ENCODE data around the gene AMFR. TPM values are rescaled to one million over a fixed set of nuclear protein-coding genes. Genes with fewer than 3 reads are reported as not detected.

The AMFR gene
- total RNA-seq, 1 donor from 2014 or later = 90.7 TPM

GRCh38 chr16:56451753-56452689 lies 26.7 kb upstream of the AMFR start:
- TF ChIP-seq, protein P1, sequence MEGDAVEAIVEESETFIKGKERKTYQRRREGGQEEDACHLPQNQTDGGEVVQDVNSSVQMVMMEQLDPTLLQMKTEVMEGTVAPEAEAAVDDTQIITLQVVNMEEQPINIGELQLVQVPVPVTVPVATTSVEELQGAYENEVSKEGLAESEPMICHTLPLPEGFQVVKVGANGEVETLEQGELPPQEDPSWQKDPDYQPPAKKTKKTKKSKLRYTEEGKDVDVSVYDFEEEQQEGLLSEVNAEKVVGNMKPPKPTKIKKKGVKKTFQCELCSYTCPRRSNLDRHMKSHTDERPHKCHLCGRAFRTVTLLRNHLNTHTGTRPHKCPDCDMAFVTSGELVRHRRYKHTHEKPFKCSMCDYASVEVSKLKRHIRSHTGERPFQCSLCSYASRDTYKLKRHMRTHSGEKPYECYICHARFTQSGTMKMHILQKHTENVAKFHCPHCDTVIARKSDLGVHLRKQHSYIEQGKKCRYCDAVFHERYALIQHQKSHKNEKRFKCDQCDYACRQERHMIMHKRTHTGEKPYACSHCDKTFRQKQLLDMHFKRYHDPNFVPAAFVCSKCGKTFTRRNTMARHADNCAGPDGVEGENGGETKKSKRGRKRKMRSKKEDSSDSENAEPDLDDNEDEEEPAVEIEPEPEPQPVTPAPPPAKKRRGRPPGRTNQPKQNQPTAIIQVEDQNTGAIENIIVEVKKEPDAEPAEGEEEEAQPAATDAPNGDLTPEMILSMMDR (IDR thresholded peaks at IDR 0.05; ENCODE audit: unreplicated experiment) = no peak
- Mint-ChIP-seq H3K9me3 (ENCODE audit: unreplicated experiment) (no peaks in the 10 kb centered on the region), H3K4me1 (ENCODE audit: unreplicated experiment) (peaks cover 18% of the 10 kb centered on the region), H3K4me3 (ENCODE audit: unreplicated experiment) (peak overlapping the region; percentile 96), H3K36me3 (ENCODE audit: low read depth, unreplicated experiment) (peaks cover 7% of the 10 kb centered on the region), H3K27me3 (ENCODE audit: unreplicated experiment) (peaks cover 2% of the 10 kb centered on the region), H3K27ac (ENCODE audit: unreplicated experiment) (peak overlapping the region; percentile 79)
- DNase-seq (ENCODE audit: low spot score) = peak; percentile 12

DNA sequence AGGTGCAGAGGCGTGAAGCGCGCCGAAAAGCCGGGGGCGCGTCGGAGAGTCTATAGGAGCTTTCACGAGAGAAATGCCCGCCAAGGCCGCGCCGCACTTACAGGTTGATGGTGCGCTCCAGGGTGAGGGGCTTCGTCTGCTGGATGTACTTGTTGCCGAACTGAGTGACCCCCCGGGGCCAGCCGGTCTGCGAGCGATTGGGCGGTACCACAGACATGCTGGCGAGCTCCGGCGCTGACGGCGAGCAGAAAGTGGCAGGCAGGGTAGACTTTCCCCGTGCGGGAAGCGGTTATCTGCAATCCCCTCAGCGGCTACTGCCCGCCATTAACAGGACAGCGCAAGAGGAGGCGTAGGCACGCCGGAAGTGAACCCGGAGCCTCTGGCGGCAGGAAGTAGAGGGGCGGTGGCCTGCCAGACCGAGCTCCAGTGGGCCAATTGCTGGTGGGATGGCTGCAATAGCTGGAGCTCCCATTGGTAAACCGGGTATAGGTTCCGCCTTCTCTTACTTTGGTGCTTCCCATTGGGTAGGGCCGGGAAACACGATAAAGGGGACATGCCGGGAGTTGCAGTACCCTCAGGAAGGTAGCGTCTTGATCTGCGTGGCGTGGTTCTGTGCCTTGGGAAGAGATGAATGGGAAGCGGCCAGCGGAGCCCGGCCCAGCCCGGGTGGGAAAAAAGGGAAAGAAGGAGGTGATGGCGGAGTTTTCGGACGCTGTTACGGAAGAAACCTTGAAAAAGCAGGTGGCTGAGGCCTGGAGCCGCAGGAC lies 25.8 kb upstream of the AMFR start, which contains the start of the genes NUDT21 and OGFOD1:
Gene NUDT21, minus strand, starts transcription at position 347 of the 767 bp plus-strand sequence. Its CDS starts 130 bp downstream, at position 217.
Gene OGFOD1, plus strand, starts transcription at position 569 of the 767 bp plus-strand sequence. Its CDS starts 59 bp downstream, at position 628.
- Mint-ChIP-seq H3K4me1 (ENCODE audit: unreplicated experiment) (peaks cover 18% of the 10 kb centered on the region), H3K4me3 (ENCODE audit: unreplicated experiment) (peak within 1 kb of the TSS; percentile 96), H3K27me3 (ENCODE audit: unreplicated experiment) (peaks cover 2% of the 10 kb centered on the region), H3K27ac (ENCODE audit: unreplicated experiment) (peak within 1 kb of the TSS; percentile 94), H3K36me3 (ENCODE audit: low read depth, unreplicated experiment) (peaks cover 4% of the 10 kb centered on the region), H3K9me3 (ENCODE audit: unreplicated experiment) (no peaks in the 10 kb centered on the region)
- TF ChIP-seq, protein P1 (IDR thresholded peaks at IDR 0.05; ENCODE audit: unreplicated experiment) = no peak
- DNase-seq (ENCODE audit: low spot score) = peak; percentile 89

- H3K27ac Mint-ChIP-seq (ENCODE audit: unreplicated experiment) = peak overlapping the region; percentile 94
- no peak for DNase-seq (ENCODE audit: low spot score)
- TF ChIP-seq, protein P1 (IDR thresholded peaks at IDR 0.05; ENCODE audit: unreplicated experiment) = no peak
- no peaks in the 10 kb centered on the region for H3K9me3 Mint-ChIP-seq (ENCODE audit: unreplicated experiment)
- H3K4me3 Mint-ChIP-seq (ENCODE audit: unreplicated experiment) = peak overlapping the region; percentile 96
- H3K27me3 Mint-ChIP-seq (ENCODE audit: unreplicated experiment) = peaks cover 2% of the 10 kb centered on the region
- peaks cover 18% of the 10 kb centered on the region for H3K4me1 Mint-ChIP-seq (ENCODE audit: unreplicated experiment)
- H3K36me3 Mint-ChIP-seq (ENCODE audit: low read depth, unreplicated experiment) = peaks cover 3% of the 10 kb centered on the region
These were observed 25.1 kb upstream of the AMFR start for GRCh38 chr16:56450275-56450985.

DNA sequence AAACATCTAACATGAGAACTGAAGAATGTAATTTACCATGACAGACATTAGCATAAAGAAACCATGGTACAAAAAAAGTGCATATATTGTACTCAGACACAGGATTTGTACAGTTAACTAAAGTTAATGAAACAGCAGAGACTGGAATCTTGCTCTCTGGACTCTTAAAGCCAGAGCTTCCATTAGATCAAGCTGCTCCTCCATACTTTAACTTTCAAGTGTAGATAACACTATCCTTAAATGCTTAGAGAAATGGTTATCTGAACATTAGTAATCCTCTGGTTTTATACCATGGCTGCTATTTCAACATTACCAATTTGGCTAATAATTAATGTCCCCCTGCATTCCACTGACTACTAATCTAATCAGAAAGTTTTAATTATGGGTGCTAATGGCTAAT lies 22.7 kb upstream of the AMFR start:
- no peak overlapping the region for H3K27ac Mint-ChIP-seq (ENCODE audit: unreplicated experiment)
- no peak for DNase-seq (ENCODE audit: low spot score)

More for the DNA sequence above, 22.7 kb upstream of the AMFR start:
- Mint-ChIP-seq H3K4me3 (ENCODE audit: unreplicated experiment) (no peak overlapping the region), H3K27me3 (ENCODE audit: unreplicated experiment) (peaks cover 2% of the 10 kb centered on the region), H3K4me1 (ENCODE audit: unreplicated experiment) (peaks cover 18% of the 10 kb centered on the region), H3K9me3 (ENCODE audit: unreplicated experiment) (no peaks in the 10 kb centered on the region), H3K36me3 (ENCODE audit: low read depth, unreplicated experiment) (peaks cover 3% of the 10 kb centered on the region)
- TF ChIP-seq, protein P1 (IDR thresholded peaks at IDR 0.05; ENCODE audit: unreplicated experiment) = no peak

All from endothelial cell (in vitro differentiated cells).